GM18867 (cell line): ENCODE measurements around the gene KLHL8.
"Not testable (repeated sequence)": the region's sequence is repeated elsewhere in the genome, so short reads cannot be mapped to it uniquely, and the experiment has no call there.

Source experiments
- ATAC-seq: cut with Tn5 transposase; IDR thresholded peaks from one replicate; pipeline ENCODE4 v1.9.1; 2021; ENCODE audit warnings: mild to moderate bottlenecking, moderate library complexity; ENCODE audit not compliant: unreplicated experiment

Gene KLHL8

DNA sequence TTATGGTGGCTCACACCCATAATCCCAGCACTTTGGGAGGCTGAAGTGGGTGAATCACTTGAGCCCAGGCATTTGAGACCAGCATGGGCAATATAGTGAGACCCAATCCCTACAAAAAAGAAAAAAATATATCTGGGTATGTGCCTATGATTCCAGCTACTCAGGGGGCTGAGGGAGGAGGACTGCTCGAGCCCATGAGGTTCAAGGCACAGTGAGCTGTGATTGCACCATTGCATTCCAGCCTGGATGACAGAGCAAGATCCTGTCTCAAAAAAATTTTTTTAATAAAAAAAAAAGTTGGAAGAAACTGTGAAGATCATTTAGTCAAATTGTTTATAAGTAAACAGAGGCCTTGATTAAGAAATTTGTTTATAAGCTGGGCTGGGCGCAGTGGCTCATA is 39.7 kb downstream of the KLHL8 start:
- ATAC-seq, result no peak

DNA sequence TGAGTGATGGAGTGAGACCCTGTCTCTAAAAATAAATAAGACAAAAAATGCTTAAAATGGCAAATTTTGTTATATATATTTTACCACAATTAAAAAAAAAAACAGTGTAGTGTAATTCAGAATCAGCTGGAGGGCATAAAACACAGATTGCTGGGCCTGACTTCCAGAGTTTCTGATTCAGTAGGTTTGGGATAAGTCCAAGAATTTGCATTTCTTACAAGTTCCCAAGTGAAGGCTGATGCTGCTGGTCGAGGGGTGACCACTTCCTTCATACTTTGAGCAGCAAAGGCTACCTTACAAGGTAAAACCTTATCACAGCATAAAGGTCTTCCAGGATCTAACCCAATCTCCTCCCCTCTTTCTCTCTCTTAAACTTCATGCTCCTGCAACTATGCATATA is 40.7 kb downstream of the KLHL8 start:
- ATAC-seq, result no peak

DNA sequence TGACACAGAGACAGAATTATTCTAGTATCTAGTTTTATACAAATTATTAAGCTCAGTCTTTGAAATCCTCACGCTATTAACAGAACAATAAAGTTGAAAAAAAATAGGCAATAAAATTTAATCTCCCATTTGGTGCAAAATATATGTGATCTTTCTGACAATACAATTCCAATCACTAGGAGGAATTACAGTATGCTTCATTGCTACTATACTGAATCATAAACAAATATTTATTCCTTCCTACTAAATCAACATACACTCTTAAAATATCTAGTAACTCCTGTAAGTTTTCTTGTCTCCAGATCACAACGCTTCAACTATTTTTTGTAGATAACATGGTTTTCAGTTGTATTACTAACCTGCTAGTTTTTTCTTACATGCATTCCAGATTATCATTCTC is 45.7 kb downstream of the KLHL8 start:
- ATAC-seq, result no peak

DNA sequence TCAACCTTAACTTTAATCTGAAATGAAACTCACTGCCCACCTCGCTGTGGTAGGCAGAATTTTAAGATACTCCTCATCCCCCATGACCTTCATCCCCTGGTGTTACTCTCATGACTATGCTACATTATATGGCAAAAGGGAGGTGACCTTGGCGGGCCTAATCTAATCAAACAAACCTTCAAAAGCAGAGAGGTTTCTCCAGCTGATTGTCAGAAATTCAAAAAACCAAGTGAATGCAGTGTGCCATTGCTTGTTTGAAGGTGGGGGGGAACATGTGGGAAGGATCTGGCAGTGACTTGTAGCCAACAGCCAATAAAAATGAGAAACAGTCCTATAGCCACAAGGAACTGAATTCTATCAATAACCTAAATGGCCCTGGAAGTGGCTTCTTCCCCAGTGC is 48.5 kb downstream of the KLHL8 start:
- ATAC-seq, result no peak

DNA sequence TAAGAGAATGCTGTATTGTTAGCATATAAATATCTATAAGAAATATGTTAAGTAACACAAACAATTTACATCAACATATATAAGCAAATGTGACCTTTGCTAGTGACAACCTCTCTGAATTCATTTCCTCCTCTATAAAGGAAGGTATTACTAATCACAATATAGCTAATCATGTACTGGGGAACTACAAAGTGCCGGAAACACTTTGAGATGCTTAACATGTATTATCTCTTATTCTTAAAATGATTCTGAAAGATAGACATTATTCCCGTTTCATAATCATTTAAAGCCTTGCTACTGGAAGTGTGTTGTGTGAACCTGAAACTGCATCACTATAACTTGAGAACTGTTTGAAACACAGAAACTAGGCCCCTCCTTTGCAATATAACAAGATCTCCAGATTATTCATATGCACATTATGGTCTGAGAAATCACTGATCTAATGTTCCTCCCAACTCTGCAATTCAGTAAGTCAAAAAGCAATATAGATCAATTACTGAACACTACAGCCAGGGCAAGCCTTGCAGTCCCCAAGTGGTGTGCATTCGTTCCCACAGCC is 54.0 kb downstream of the KLHL8 start:
- ATAC-seq, result no peak

DNA sequence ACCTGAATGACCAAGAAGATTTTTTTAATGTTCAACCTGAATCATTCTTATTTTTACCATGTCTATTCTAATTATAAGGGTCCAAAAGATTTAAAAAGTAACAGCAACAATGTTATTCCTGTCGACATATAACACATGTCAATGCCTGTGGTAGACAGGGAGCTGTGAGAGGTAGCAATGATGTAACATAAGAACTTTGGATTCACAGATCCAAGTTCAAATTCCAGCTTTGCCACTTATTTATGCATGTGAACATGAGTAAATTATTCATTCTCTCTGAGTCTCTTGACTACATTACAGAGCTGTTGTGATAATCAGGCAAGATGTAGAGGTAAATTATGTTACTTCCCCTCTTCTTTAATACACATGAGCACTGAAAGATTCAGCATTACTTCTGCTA is 54.5 kb downstream of the KLHL8 start:
- ATAC-seq, result no peak

DNA sequence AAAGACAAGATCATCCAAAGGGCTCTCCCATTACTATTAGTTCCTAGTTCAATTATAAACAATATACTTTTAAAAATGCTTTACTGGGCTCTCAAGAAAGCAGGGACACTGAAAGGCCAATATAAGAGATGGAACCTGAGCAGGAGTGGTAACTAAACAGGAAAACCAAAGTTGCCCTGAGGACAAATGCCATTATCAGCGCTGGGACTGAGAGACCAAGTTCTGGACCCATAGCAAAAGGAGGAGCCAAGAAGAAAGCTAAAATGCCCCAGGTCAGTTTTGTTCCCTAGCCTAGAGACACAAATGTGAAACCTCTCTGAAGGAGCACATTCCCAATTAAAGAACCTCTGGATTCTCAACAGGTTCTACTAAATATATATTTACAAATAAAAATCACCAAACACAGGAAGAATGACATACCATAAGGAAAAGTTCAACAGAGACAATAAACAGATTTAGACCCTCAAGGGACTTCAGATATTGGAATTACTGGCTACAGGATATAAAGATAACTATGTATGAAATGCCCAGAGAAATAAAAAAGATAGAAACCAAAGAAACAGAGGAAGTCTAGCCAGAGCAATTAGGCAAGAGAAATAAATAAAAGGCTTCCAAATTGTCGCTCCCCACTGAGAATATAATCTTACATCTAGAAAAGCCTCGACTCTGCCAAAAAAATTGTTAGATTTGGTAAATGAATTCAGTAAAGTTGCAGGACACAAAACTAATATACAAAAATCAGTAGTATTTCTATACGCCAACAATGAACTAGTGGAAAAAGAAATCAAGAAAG is 67.1 kb downstream of the KLHL8 start:
- no peak for ATAC-seq

DNA sequence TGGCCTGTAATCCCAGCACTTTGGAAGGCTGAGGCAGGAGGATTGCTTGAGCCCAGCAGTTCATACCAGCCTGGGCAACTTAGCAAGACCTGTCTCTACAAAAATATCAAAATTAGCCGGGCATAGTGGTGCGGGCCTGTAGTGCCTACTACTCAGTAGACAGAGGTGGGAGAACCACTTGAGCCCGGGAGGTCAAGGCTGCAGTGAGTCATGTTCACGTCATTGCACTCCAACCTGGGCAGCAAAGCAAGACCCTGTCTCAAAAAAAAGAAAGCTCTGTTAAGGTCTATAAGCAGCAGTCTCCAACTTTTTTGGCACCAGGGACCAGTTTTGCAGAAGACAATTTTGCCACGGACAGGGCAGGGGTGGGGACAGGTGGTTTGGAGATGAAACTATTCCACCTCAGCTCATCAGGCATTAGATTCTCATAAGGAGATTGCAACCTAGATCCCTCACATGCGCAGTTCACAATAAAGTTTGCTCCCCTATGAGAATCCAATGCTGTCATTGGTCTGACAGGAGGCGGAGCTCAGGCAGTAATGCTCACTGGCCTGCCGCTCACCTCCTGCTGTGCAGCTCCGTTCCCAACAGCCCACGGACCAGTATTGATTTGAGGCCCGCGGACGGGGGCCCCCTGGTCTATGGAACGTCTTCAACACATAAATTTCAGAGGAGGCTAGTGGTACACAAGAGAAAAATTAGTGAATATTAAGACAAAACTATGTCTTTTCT is 67.9 kb downstream of the KLHL8 start:
- no peak for ATAC-seq

DNA sequence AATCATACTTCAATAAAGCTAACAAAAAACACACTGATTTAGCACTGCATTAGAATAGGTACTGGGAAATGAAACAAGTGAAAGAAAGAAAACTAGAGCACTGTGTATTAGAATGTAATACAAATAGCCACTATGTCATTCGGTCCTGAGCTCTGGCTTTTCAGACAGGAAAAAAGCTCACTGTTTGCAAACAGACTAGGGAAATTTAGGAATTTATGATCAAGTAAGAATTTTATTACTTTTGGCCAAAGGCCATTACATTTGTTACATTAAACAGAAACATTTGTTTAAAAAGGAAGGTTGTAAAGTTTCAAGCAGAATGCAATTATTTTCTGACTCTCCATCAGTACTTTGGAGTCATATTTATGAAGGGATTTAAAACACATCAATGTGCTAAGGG is 68.7 kb downstream of the KLHL8 start:
- ATAC-seq, result no peak

DNA sequence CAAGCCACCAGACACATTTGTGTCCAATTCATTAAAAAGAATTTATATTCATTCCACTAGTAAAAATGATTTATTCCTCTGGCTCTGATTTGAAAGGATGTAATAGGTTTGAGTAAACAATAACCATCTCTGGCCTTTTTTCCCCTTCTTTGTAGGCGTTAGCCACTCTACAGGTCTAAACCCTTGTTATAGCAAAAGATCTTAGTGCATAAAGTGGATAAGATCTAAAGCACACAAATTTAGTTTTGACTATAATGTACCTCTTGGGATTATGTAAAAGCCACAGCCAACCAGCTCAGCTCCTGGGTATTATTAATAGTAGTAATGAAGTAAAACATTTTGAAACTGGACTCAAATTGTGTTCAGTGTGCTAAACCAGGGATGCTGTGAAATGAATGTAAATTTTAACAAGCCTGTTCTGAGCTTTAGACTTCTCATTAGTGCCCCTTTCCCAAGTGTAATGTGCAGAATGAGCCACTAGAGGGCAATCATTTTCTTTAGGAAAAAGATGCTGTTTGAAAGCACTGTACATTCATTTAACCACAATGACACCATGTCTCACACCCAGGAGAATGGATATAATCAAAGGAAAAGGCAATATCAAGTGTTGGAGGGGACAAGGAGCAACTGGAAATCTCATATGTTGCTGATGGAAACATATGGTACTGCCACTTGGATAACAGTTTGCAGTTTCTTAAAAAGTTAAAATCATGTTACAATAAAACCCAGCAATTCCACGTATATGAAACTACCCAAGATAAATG is 69.7 kb downstream of the KLHL8 start:
- peak; percentile 72 for ATAC-seq

DNA sequence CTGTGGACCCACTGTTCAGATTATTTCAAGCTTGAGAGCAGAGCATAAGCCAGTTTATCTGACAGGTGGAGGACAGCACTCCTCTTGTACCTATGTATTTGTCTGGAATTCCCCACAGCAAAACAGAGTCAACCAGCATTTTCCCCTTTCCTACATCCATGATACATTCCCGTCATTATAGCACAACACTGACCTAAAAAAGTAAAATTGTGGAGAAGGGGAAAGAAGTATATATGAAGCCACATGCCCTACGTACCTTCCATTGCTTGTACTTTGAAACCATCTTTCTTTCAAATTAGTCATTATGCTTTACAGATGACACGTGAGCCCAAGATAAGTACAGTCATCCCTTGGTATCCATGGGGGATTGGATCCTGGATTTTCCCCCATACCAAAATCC is 73.3 kb downstream of the KLHL8 start:
- ATAC-seq, result no peak

DNA sequence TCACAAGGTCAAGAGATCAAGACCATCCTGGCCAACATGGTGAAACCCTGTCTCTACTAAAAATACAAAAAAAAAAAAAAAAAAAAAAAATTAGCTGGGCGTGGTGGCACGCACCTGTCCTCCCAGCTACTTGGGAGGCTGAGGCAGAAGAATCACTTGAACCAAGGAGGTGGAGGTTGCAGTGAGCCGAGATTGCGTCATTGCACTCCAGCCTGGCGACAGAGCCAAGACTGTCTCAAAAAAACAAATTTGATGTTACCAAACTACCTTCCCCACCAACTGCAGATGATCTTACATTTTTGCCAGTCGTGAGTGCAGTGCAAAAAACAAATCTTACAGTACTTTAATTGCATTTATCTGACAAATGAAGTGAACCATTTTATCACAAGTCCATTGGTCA is 74.5 kb downstream of the KLHL8 start:
- ATAC-seq, result not testable (repeated sequence)

DNA sequence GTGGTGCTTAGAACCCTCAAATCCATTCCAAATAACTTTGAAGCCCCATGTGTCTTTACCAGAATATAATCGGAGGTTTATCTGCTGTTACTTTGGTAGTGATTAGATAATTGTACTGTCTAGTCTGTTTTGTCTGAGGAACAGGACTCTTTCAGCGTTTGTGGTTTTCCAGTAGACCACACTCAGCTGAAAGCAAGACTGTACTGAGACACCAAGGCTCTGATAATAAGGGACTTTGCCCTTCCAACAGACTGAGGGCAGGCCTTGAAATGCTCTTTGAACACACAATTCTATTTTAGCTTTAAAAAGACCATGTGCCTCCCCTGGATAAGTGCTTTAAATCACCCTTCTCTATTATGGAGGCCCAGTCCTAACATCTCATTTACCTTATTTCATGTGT is 76.1 kb downstream of the KLHL8 start:
- peak; percentile 39 for ATAC-seq

DNA sequence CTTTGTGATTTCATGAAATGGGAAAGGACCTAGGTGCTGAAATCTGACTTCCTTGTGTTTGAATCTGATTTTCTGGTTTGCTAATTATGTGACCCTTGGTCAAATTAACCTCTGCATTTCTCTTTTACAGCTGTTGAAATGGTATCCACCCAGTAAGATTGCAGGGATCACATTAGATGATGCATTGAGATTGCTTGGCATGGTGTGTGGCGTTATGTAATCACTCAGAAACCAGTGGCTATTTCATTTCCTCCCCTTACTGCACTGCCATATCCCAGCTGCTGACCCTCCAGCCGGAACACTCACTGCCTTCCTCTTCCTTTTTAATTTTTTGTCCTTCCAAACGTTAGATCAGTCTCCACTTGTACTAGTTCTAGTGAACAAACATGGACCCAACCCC is 79.0 kb downstream of the KLHL8 start:
- no peak for ATAC-seq

DNA sequence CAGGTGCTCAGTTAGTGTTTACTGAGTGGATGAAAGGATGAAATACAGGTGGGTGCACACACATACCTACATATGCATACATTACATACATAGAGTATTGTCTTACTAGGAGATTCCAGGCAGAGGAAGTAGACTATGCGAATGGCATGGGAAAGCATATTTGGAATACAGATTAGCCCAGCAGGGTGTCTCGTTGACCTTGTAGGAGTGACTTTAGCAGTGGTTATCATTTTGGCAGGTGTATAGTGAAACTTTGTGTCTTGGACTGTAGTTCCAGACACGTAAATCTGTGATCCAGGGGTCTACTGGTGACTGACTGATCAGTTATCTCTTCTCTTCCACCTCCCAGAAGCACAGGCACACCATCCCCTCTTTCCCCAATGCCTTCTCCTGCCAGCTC is 86.3 kb downstream of the KLHL8 start:
- no peak for ATAC-seq

DNA sequence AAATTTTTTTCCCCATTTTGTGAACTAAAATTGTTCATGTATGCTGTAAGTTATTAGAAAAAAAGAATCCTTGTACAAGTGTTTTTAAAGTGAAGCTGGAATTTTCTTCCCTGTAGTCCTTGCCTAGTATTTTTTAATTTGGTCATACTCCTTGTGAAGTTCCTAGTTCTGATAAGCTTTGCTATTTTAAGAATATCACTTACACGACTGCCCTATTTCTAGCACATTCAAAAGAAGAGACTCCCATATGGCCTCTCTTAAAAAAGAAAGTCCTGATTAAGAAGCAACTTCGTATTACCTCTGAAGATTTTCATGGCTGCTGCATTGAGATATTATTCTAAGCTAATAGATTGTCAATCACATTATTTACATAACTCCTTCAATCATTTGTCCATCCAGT is 87.2 kb downstream of the KLHL8 start:
- ATAC-seq, result no peak

DNA sequence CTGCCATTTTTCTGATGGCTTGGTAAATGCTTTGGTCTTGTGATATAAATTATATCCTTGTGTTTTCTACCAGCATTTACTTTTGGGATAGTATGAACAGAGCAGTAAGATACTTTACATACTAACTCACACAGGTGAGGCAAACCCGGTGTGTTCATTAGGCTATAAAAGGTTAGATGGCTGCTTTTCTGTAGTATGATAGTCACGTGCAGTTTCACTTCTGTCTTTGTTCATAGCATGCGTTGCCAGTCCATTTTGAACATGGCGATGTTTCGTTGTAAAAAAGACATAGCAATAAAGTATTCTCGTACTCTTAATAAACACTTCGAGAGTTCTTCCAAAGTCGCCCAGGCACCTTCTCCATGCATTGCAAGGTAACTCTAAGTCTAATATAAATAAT is 88.4 kb downstream of the KLHL8 start:
- no peak for ATAC-seq

DNA sequence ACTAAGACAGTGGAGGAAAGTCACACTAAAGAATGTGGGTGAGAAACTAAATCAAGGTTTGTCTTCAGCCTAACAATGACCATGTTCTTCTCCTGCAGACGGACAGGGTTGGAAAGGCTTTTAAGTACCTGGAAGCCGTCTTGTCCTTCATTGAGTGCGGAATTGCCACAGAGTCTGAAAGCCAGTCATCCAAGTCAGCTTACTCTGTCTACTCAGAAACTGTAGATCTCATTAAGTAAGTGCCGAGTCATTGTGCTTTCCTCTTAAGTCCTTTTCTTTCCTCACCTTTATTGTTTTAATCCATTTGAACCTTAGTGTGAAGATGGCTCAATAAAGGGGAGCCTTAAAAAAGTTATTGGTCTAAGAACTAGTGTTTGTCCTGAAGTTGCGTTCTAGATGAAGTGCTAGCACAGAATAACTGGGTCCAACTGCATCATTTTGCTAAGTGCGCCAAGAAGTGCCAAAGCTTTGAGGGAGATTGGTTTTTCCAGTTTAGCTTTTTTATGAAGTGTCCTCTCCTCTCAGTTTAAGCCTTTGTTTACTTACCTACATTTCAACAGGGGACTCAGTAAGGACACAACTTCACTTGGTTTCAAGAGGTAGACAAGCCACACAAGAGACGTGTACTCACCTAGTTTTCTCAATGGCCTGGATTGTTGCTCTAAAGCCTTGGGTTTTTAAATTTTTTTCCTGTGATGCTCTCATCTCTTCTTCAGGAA is 89.3 kb downstream of the KLHL8 start:
- no peak for ATAC-seq

DNA sequence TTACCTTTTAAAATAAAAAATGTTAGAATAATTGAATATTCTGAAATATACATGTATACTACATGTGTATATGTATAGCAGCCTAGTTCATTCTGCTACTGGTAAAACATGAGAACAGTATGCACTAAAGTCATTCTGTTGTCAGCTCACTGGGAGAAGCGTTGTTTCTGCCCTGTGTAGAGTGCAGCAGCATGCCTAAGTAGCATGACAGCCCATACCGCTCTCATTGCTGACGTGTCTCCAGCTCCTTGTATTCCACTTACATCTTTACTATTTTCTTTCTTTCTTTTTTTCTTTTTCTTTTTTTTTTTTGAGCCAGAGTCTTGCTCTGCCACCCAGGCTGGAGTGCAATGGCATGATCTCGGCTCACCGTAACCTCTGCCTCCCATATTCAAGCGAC is 90.7 kb downstream of the KLHL8 start:
- ATAC-seq, result no peak

DNA sequence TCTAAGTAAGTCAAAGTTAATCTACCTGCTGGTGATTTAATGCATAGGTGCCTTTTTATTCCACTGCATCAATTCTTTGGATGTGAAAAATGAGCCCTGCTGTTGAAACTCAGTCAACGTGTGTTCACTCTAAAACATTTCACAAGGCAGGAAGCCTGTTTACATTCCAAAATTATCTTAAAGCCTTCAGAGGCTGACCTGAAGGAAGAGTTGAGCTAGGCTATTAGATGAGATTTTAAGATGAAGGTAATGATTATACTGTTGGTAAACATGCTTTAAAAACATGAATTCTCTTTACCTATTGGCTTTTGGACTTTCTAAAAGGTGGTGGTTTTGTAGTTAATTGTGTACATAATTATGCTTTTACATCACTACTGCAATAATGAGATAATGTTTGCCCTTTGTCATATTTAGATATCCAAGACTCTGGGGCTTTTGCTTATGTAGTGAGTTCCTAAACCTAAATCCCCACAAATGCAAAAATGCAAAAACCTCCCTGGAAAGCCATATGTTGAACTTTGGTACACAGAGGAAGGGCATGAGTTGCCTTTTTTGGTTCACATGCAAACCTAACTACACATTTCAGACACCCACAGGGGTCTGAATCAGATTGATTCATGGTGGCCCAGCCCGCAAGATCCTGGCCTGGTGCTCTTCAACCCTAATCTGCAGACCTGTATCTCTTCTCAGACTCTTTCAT is 92.3 kb downstream of the KLHL8 start:
- ATAC-seq, result no peak
